HepG2 (cell line): Measurements from ENCODE around the gene PRKN. TPM values are rescaled to one million over a fixed set of nuclear protein-coding genes. Genes with fewer than 3 reads are reported as not detected.

Experiments used
- ATAC-seq: fragments of 200-7000 bp; cut with Tn5 transposase; 3 replicates; pipeline ENCODE4 v1.9.1; 2020; ENCODE audit warnings: mild to moderate bottlenecking, moderate library complexity
- BruUV-seq: library from RNA; stranded (reverse); fragments of 400-500 nt; replicated peaks from 2 replicates; lab custom pipeline; 2021; lab: Mats Ljungman, UMichigan
- CTCF ChIA-PET: fragments of 300-600 bp; formaldehyde crosslinking; extraction: SDS; loops from one replicate; lab custom pipeline; 2021; ENCODE audit warnings: low total read pairs, inconsistent platforms, low intra/inter-chr PET ratio; lab: Yijun Ruan, JAX
- POLR2A ChIA-PET: fragments of 350-600 bp; sonication (Branson Sonifier 250); formaldehyde crosslinking; loops from one replicate; lab custom pipeline; 2020; ENCODE audit warnings: antibody characterized with exemption, inconsistent platforms; lab: Yijun Ruan, JAX
- DNase-seq: peaks from one replicate; pipeline ENCODE4 v3.0.0-alpha.2; 2015; ENCODE audit warnings: low spot score
- FAIRE-seq: peaks from 3 replicates; lab custom pipeline; 2011; peaks lifted over from hg19 to GRCh38; lab: Jason Lieb, UNC
- H2AFZ ChIP-seq: one replicate; pipeline ENCODE4 v1.6.1; 2011; ENCODE audit warnings: low read length, inconsistent platforms
- H3K27ac ChIP-seq: fragments of 300-600 bp; 3 replicates; pipeline ENCODE4 v1.8.0; 2011; ENCODE audit warnings: mixed run types, mild to moderate bottlenecking, mixed read lengths, low read length, inconsistent platforms; ENCODE audit not compliant: insufficient read depth; ENCODE audit errors: extremely low read length
- H3K27me3 ChIP-seq, 2 experiments: fragments of 200-600 bp in 1 of 2; 2 replicates in 1 of 2; 3 replicates in 1 of 2; pipeline versions ENCODE4 v1.6.0 to v1.8.0; 2011; ENCODE audit warnings: low read length in 2 of 2, mild to moderate bottlenecking in 2 of 2, moderate library complexity in 2 of 2, inconsistent platforms in 1 of 2; ENCODE audit not compliant: insufficient read depth in 2 of 2, control insufficient read depth in 1 of 2
- H3K36me3 ChIP-seq, 2 experiments: fragments of 200-600 bp in 1 of 2; replicated peaks in 1 of 2; 2 replicates in 1 of 2; 3 replicates in 1 of 2; pipeline versions ENCODE4 v1.5.1 to v1.8.0; 2011; ENCODE audit warnings: low read length in 2 of 2, inconsistent platforms in 1 of 2; ENCODE audit not compliant: insufficient read depth in 2 of 2, control insufficient read depth in 1 of 2
- H3K4me1 ChIP-seq: 2 replicates; pipeline ENCODE4 v1.5.1; 2012; ENCODE audit warnings: low read length, inconsistent platforms; ENCODE audit not compliant: insufficient read depth
- H3K4me2 ChIP-seq: 2 replicates; pipeline ENCODE4 v1.6.0; 2011; ENCODE audit warnings: low read depth, low read length, inconsistent platforms
- H3K4me3 ChIP-seq, 3 experiments: fragments of 200-600 bp in 1 of 3; sonication (generic), shearing (Covaris generic) in 1 of 3; replicated peaks in 1 of 3; 2 replicates each; pipeline ENCODE4 v1.5.1; 2011 to 2016; ENCODE audit warnings: low read length in 3 of 3, inconsistent platforms in 2 of 3, low read depth in 2 of 3, mild to moderate bottlenecking in 2 of 3, control low read depth in 1 of 3, mixed read lengths in 1 of 3; ENCODE audit not compliant: insufficient read depth in 1 of 3
- H3K79me2 ChIP-seq: one replicate; pipeline ENCODE4 v1.6.1; 2011; ENCODE audit warnings: low read length, inconsistent platforms; ENCODE audit not compliant: insufficient read depth
- H3K9ac ChIP-seq: 2 replicates; pipeline ENCODE4 v1.6.0; 2011; ENCODE audit warnings: mild to moderate bottlenecking, low read depth, low read length, inconsistent platforms; ENCODE audit not compliant: insufficient read depth
- H3K9me3 ChIP-seq: 2 replicates; pipeline ENCODE4 v1.5.1; 2012; ENCODE audit warnings: mild to moderate bottlenecking, low read length
- H4K20me1 ChIP-seq: 2 replicates; pipeline ENCODE4 v1.6.0; 2011; ENCODE audit warnings: inconsistent platforms, mild to moderate bottlenecking, low read length, moderate library complexity; ENCODE audit not compliant: insufficient read depth
- HOXA3 ChIP-seq: sonication (generic); formaldehyde crosslinking; IDR thresholded peaks from 2 replicates; pipeline ENCODE4 v1.5.0; 2020; ENCODE audit warnings: missing genetic modification reagents
- JDP2 ChIP-seq: sonication (generic); formaldehyde crosslinking; IDR thresholded peaks from 2 replicates; pipeline ENCODE4 v1.8.1; 2022; ENCODE audit warnings: missing genetic modification reagents, borderline replicate concordance
- MAFF ChIP-seq: IDR thresholded peaks from 2 replicates; pipeline ENCODE4 v1.6.1; 2011; ENCODE audit warnings: low read depth, low read length, improper control_type of control experiment
- MAFK ChIP-seq, 2 experiments: IDR thresholded peaks in 1 of 2; conservative IDR thresholded peaks in 1 of 2; 2 replicates each; pipeline ENCODE4 v1.6.1; 2011; ENCODE audit warnings: improper control_type of control experiment in 2 of 2, low read length in 2 of 2
- PAXIP1 ChIP-seq: sonication (generic); formaldehyde crosslinking; conservative IDR thresholded peaks from 2 replicates; pipeline ENCODE4 v1.4.0; 2020; ENCODE audit warnings: mild to moderate bottlenecking, missing genetic modification reagents, moderate library complexity
- ZNF224 ChIP-seq: sonication (generic); formaldehyde crosslinking; IDR thresholded peaks from 2 replicates; pipeline ENCODE4 v1.5.0; 2020; ENCODE audit warnings: mild to moderate bottlenecking, missing genetic modification reagents
- WGBS: methylation state at CpG from one replicate; pipeline ENCODE4 v1.1.6; 2017; ENCODE audit warnings: low lambda C conversion rate; 5-methylcytosine and 5-hydroxymethylcytosine counted together
- in situ Hi-C: cut with HindIII; loops from 2 replicates; pipeline ENCODE4 v1.10.0; 2017; ENCODE audit warnings: low pct_unique_long_range_greater_than_20kb; ENCODE audit not compliant: extremely low pct_ligation_motif_present
- intact Hi-C: fragments of 100-400 bp; cut with micrococcal nuclease; formaldehyde crosslinking; loops from one replicate; pipeline ENCODE4 v1.10.0; 2022; ENCODE audit not compliant: unreplicated experiment
- polyA plus RNA-seq, 8 experiments: library from polyadenylated mRNA; depleted of rRNA in 3 of 8; stranded (reverse) in 7 of 8; unstranded in 1 of 8; fragments of >200 nt; fragmentation: Illumina TruSeq in 4 of 8; extraction: Trizol in 4 of 8; gene quantifications; 2 replicates each; pipeline versions ENCODE4 v1.2.1 to v1.2.3, GENCODE V29; 2011 to 2016; ENCODE audit warnings: low read depth in 4 of 8, missing spikeins in 1 of 8, mixed read lengths in 1 of 8; ENCODE audit not compliant: insufficient read depth in 1 of 8
- total RNA-seq, 5 experiments: library from RNA; depleted of rRNA; stranded (reverse); fragments of >200 nt; fragmentation: Illumina TruSeq; extraction: Trizol; gene quantifications; 2 replicates each; pipeline ENCODE4 v1.2.3, GENCODE V29; 2016; ENCODE audit warnings: low read depth in 1 of 5

The PRKN gene
- total and polyA plus RNA-seq, 2 of the 13 experiments (the other 11 are each of a cell fraction or from before 2014, with no cell fraction given) = 0.31 to 0.44 TPM

GRCh38 chr6:161971043-161971442, 756.5 kb downstream of the PRKN start:
- CTCF ChIA-PET = no interaction called here
- Histone ChIP-seq H3K4me2 (no peak overlapping the region), H3K9me3 (0 out of 2 replicates have a peak, but pooled peaks cover 6% of the 10 kb centered on the region), H2AFZ (no peak overlapping the region), H3K79me2 (no peaks in the 10 kb centered on the region), H4K20me1 (no peaks in the 10 kb centered on the region), H3K36me3 (no peaks in the 10 kb centered on the region), H3K4me3 (no peak overlapping the region), H3K27me3 (no peaks in the 10 kb centered on the region), H3K27ac (no peak overlapping the region), H3K4me1 (no peaks in the 10 kb centered on the region), H3K9ac (no peak overlapping the region)
- in situ Hi-C loops = no loop called here
- no TSS peak for BruUV-seq
- intact Hi-C loops = no loop called here
- no peak for DNase-seq
- no peak for FAIRE-seq
- no peak for ATAC-seq
- POLR2A ChIA-PET = no interaction called here
- TF ChIP-seq HOXA3 (CRISPR knock-in tag) (no peak), PAXIP1 (no peak), ZNF224 (CRISPR knock-in tag) (no peak)
- WGBS = 57% methylated on average over 5 of the region's 5 CpGs

- in situ Hi-C loops = no loop called here
- CTCF ChIA-PET = no interaction called here
- TF ChIP-seq MAFK (conservative IDR thresholded peaks at IDR 0.05 in 1 of 2, IDR thresholded peaks at IDR 0.05 in 1 of 2; ENCODE audit: low read length in 2 of 2) = peak; percentile 40 to 54; a peak in 3 of 4 replicates
- 0 out of 2 replicates have a peak, but pooled peaks have one; percentile 11 for TF ChIP-seq MAFF
- no peak for TF ChIP-seq JDP2 (CRISPR knock-in tag)
These were observed 763.8 kb downstream of the PRKN start for GRCh38 chr6:161963634-161964234.

More at GRCh38 chr6:161963634-161964234, 763.8 kb downstream of the PRKN start:
- no peak overlapping the region for H3K27ac ChIP-seq
- FAIRE-seq = no peak
- H3K27me3 ChIP-seq = no peaks in the 10 kb centered on the region
- H3K36me3 ChIP-seq = no peaks in the 10 kb centered on the region
- POLR2A ChIA-PET = no interaction called here
- no peak overlapping the region for H2AFZ ChIP-seq
- no peak overlapping the region for H3K4me3 ChIP-seq
- H3K79me2 ChIP-seq = no peaks in the 10 kb centered on the region
- 37% methylated on average over 4 of the region's 4 CpGs for WGBS
- DNase-seq = no peak
- H3K9ac ChIP-seq = no peak overlapping the region
- no peaks in the 10 kb centered on the region for H3K4me1 ChIP-seq
- no peak overlapping the region for H3K4me2 ChIP-seq
- intact Hi-C loops = no loop called here
- H4K20me1 ChIP-seq = no peaks in the 10 kb centered on the region
- no peaks in the 10 kb centered on the region for H3K9me3 ChIP-seq
- BruUV-seq = no TSS peak
- ATAC-seq = no peak
